Stimulated activated CD4-positive, alpha-beta T cell treated with anti-CD3 and anti-CD28 coated beads, Interleukin-12 subunit alpha, Interleukin-12 subunit beta, amount 100 ng/mL, for 48 hours (primary cell): ENCODE measurements around the gene COL27A1.

Experiments used
- DNase-seq, 3 donors: peaks; one replicate each; pipeline ENCODE4 v3.0.0-alpha.2; 2020; ENCODE audit warnings: low read depth in 2 of 3, low spot score in 1 of 3

The COL27A1 gene

DNA sequence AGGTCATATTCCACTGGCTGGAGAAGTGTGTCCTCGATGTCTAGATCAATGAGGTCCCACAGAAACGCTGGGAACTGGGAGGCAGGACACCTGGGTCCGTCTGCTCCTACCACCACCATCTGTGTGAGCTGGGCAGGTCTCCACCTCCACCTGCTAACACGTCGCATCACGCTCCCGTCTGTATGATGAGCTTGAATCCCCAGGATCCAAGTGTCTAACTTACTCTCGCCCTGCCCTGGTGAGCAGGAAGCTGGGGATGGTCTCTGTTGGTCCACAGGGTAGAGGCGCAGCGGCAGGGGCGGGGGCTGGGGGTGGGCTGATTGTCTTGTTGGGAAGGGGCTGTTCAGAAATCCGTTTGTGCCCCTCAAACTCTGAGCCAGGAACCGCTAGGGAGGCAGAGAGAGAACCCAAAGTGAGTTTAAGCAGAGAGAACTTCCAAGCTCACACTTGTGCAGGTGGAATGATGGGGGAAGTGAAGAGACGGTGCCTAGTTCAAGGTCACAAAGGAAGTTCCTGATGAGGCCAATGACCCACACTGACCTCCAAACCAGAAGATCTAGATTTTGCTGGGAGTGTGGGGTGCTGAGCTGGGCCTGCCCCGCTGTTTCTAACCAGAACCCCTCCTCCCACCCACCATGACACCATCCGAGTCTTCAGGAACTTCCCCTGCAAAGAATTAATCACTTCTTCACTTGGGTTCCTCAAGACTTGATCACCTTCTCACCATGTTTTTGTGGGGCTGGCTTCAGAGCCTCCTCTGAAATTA lies 195.5 kb downstream of the COL27A1 start:
- DNase-seq: no peak

DNA sequence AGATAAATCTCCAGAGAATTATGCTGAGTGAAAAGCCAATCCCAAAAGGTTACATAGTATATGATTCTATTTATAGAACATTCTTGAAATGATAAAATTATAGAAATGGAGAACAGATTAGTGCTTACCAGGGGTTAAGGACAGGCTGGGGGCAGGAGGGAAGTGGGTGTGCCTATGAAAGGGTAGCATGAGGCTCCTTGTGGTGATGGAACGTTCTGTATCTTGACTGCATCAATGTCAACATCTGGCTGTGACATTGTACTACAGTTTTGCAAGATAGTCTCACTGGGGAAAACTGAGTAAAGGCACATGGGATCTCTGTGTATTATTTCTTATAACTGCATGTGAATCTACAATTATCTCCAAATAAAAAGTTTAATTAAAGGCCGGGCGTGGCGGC lies 196.6 kb downstream of the COL27A1 start:
- DNase-seq: no peak

DNA sequence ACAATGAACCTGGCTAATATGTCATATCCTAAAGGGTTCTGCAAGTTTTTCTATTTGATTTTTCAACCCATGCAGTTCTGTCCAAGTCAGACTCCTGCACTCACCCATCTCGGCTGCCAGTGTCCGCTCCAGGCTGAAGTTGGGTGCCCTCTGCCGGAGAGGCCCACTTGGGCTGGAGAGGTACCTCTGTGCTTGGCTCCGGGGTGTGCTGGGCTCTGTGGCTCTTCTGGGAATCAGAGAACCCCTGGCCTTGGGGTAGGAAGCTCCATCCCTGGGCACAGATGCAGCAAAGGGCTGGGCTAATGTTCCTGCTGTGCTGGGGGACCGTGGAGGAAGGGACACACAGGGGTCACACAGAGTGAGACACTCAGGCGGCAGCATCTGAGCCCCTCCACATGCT lies 200.5 kb downstream of the COL27A1 start:
- DNase-seq: no peak

DNA sequence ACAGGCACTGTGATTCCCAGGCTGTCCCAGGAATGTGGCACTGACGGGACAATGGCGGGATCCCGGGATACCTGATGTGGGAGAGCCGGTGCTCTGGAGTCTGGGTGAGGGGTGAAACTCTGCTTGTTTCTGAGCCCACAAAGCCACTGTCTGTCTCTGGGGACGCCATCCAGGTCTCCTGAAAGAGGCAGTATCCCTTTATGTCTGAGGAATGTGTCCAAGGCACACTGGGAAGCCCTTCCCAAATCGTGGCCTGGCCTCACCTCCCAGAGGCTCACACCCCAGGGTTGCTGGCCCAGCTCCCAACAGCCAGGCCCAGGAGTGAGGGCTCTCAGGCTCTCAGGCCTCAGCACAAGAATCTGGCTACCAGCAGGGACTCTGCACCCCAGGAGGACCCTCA lies 201.5 kb downstream of the COL27A1 start:
- DNase-seq: no peak

DNA sequence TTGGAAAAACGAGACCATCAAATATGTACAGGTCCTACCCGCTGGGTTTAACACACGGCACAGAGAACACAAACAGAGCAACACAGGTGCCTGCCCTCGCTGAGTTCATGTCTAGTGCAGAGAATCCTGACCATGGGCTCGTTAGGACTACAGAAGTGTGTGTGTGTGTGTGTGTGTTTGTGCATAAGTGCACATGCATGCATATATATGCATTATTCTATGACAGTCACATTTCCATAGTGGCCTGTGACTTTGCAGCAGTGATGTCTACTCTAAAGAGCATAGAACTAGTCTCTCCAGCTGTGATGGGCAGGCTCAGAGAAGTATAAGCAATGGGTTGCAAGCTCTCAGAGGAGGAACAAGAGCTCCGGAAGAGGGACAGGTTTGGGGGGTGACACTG lies 202.0 kb downstream of the COL27A1 start:
- DNase-seq: no peak

DNA sequence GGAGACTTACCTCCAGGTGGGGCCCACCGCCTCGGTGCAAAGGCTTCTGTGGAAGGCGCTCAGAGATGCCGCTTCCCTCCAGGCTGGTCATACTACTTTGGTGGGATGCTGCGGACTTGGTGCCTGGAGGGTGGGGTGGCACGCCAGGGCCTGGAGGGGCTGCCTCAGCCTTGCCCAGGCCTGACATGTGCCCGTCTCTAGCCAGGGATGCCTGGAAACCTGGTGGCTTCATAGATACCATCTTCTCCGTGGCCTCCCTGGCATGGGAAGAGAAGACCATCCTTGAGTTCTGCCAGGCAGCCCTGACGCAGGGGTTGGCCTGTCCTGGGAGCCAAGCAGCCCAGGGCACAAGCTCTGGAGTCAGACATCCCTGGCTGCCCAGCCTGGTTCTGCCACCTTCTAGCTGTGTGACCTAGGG lies 202.6 kb downstream of the COL27A1 start:
- DNase-seq: no peak

DNA sequence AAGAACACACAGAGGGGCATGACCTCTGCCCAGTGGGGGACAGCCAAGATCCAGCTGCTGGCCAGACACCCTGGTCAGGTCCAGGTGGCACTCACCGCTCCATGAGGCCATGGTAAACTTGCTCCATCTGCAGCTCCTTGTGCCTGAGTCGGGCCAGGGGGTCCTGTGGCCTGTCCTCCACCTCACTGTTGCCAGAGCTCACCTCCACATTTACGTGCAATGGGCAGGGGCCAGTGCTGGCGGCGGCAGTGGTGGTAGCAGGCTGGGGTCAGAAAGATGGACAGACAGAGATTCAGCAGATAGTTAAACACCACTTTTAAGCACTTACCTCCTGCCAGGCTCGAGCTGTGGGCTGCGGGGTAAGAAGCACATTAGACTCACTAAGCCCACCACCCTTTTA lies 204.5 kb downstream of the COL27A1 start:
- DNase-seq: no peak

DNA sequence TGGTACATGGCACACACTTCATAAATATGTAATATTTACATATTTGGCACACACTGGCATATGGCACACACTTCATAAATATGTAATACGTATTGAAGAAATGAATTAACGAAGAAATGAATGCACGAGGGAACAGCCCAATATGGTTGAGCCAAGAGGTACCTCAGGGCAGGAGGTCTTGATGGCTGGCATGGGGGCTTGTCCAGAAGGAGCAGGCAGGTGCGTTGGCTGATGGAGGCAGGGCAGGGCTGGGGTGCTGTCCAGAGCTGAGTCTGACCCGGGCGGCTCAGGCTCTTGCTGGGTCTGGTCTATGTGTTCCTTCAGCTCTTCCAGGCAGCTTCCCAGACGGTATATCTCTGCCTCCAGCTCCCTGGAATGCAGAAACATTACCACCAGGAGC lies 206.2 kb downstream of the COL27A1 start:
- DNase-seq: no peak
